K562 (cell line): ENCODE measurements around the gene TRPC3. TPM values are rescaled to one million over a fixed set of nuclear protein-coding genes. Genes with fewer than 3 reads are reported as not detected.

ENCODE experiments used
- CBFB ChIP-seq: sonication (generic); formaldehyde crosslinking; IDR thresholded peaks from 2 replicates; pipeline ENCODE4 v1.4.0; 2020; ENCODE audit warnings: mild to moderate bottlenecking, missing genetic modification reagents
- CUX1 ChIP-seq: fragments of 200-800 bp; sonication (Bioruptor generic); IDR thresholded peaks from 2 replicates; pipeline ENCODE4 v1.6.1; 2016; ENCODE audit warnings: missing genetic modification characterization, missing compliant biosample characterization
- ELF4 ChIP-seq: fragments of 450-650 bp; formaldehyde crosslinking; IDR thresholded peaks from 2 replicates; pipeline ENCODE4 v1.4.0; 2022; ENCODE audit warnings: missing genetic modification characterization
- ELK3 ChIP-seq: fragments of 450-650 bp; formaldehyde crosslinking; IDR thresholded peaks from 2 replicates; pipeline ENCODE4 v1.4.0; 2020; ENCODE audit warnings: mild to moderate bottlenecking
- GMEB1 ChIP-seq: fragments of 250-450 bp; sonication (Bioruptor Pico); IDR thresholded peaks from 2 replicates; pipeline ENCODE4 v1.4.0; 2020; ENCODE audit warnings: mild to moderate bottlenecking
- GTF3C2 ChIP-seq: IDR thresholded peaks from 3 replicates; pipeline ENCODE4 v1.6.1; 2011; ENCODE audit warnings: borderline replicate concordance, mild to moderate bottlenecking, moderate library complexity; ENCODE audit not compliant: insufficient read length; ENCODE audit errors: extremely low read depth
- ILK ChIP-seq: fragments of 450-650 bp; IDR thresholded peaks from 2 replicates; pipeline ENCODE4 v1.6.1; 2016; ENCODE audit warnings: missing genetic modification characterization, low read depth, mild to moderate bottlenecking, missing compliant biosample characterization, moderate library complexity, borderline replicate concordance
- IRF1 ChIP-seq: sonication (generic); formaldehyde crosslinking; IDR thresholded peaks from 2 replicates; pipeline ENCODE4 v1.8.0; 2022; ENCODE audit warnings: missing genetic modification reagents, mild to moderate bottlenecking, borderline replicate concordance
- KLF13 ChIP-seq: fragments of 450-650 bp; IDR thresholded peaks from 2 replicates; pipeline ENCODE4 v1.6.1; 2016; ENCODE audit warnings: missing genetic modification characterization, low read depth, mild to moderate bottlenecking, missing compliant biosample characterization, moderate library complexity, borderline replicate concordance
- TAF7 ChIP-seq: fragments of 450-650 bp; IDR thresholded peaks from 2 replicates; pipeline ENCODE4 v1.6.1; 2016; ENCODE audit warnings: missing genetic modification characterization, missing compliant biosample characterization
- TEAD2 ChIP-seq: fragments of 450-650 bp; IDR thresholded peaks from 2 replicates; pipeline ENCODE4 v1.6.1; 2016; ENCODE audit warnings: missing genetic modification characterization, control low read depth, missing compliant biosample characterization
- ZBTB1 ChIP-seq: sonication (generic); formaldehyde crosslinking; IDR thresholded peaks from 2 replicates; pipeline ENCODE4 v1.8.1; 2023; ENCODE audit warnings: missing genetic modification reagents, low read depth, mild to moderate bottlenecking, borderline replicate concordance
- ZBTB17 ChIP-seq: fragments of 450-650 bp; formaldehyde crosslinking; IDR thresholded peaks from 2 replicates; pipeline ENCODE4 v1.4.0; 2020; ENCODE audit warnings: mild to moderate bottlenecking
- polyA plus RNA-seq, 8 experiments: library from polyadenylated mRNA; depleted of rRNA in 4 of 8; stranded (reverse) in 5 of 8; unstranded in 3 of 8; fragments of >200 nt; fragmentation: Nextera tagmentation in 2 of 8; fragmentation: Illumina TruSeq in 1 of 8; extraction: Ambion mirVana in 2 of 8; extraction: Trizol in 1 of 8; gene quantifications; 2 replicates each; pipeline versions ENCODE4 v1.2.1 to v1.2.3, GENCODE V29; 2011 to 2014; ENCODE audit warnings: inconsistent platforms in 1 of 8, missing spikeins in 1 of 8
- total RNA-seq, 7 experiments: library from RNA; depleted of rRNA in 6 of 7; stranded (reverse); fragments of >200 nt in 6 of 7; fragmentation: Illumina TruSeq in 2 of 7; extraction: Trizol in 2 of 7; gene quantifications; 2 replicates each; pipeline versions ENCODE4 v1.2.1 to v1.2.3, GENCODE V29; 2011 to 2021; ENCODE audit warnings: low replicate concordance in 1 of 7

TRPC3 gene
- total and polyA plus RNA-seq, 9 of the 15 experiments (the other 6 are each of a cell fraction or from before 2014, with no cell fraction given) = 0.01 to 0.27 (median 0.11) TPM

GRCh38 chr4:121869841-121870822 lies 81.7 kb downstream of the TRPC3 start, which contains the start of gene BBS7 (continued):
- TF ChIP-seq CUX1 (CRISPR knock-in tag) (no peak), GMEB1 (CRISPR knock-in tag) (peak; percentile 85), ZBTB1 (CRISPR knock-in tag) (no peak), TAF7 (tag) (no peak), ILK (no peak), TEAD2 (no peak), ELK3 (no peak), IRF1 (CRISPR knock-in tag) (no peak), KLF13 (tag) (no peak), ELF4 (CRISPR knock-in tag) (no peak), CBFB (CRISPR knock-in tag) (no peak), ZBTB17 (CRISPR knock-in tag) (no peak), GTF3C2 (no peak)
